HCT116 (cell line): ENCODE results near the gene KRT79. TPM values are rescaled to one million over a fixed set of nuclear protein-coding genes. Genes with fewer than 3 reads are reported as not detected.

ENCODE experiments used
- ATAC-seq: fragments of 200-7000 bp; cut with Tn5 transposase; 2 replicates; pipeline ENCODE4 v1.9.1; 2020; ENCODE audit warnings: mild to moderate bottlenecking, moderate library complexity
- BruUV-seq: library from RNA; stranded (reverse); fragments of 400-500 nt; replicated peaks from 2 replicates; lab custom pipeline; 2021; lab: Mats Ljungman, UMichigan
- CTCF ChIA-PET: fragments of 300-600 bp; sonication (Branson Sonifier 250); formaldehyde crosslinking; loops from one replicate; lab custom pipeline; 2021; ENCODE audit warnings: antibody characterized with exemption; lab: Charles Lee
- POLR2A ChIA-PET: fragments of 300-600, 350-600 bp; sonication (Branson Sonifier 250); formaldehyde crosslinking; loops from one replicate; lab custom pipeline; 2021; ENCODE audit warnings: antibody characterized with exemption; lab: Charles Lee
- RAD21 ChIA-PET, 2 experiments: fragments of 300-600 bp; sonication (Branson Sonifier 250); formaldehyde crosslinking; loops; one replicate each; lab custom pipeline; 2023; ENCODE audit warnings: low total read pairs in 2 of 2; ENCODE audit not compliant: uncharacterized antibody in 2 of 2, unreplicated experiment in 2 of 2, low non-redundant PET in 1 of 2; lab: Charles Lee
- DNase-seq: peaks from one replicate; pipeline ENCODE4 v3.0.0-alpha.2; 2010; ENCODE audit warnings: low read depth, low spot score
- H2AFZ ChIP-seq: fragments of 200-600 bp; shearing (Covaris generic), sonication (generic); 2 replicates; pipeline ENCODE4 v1.6.1; 2017; ENCODE audit warnings: low read depth, mixed run types, mixed read lengths, antibody characterized with exemption, low read length; ENCODE audit not compliant: poor library complexity, severe bottlenecking
- H3K27ac ChIP-seq: 2 replicates; pipeline ENCODE4 v1.5.1; 2012; ENCODE audit warnings: low read depth, low read length
- H3K27me3 ChIP-seq: fragments of 200-600 bp; sonication (generic); 2 replicates; pipeline ENCODE4 v1.6.1; 2016; ENCODE audit warnings: mixed run types, low read length, mixed read lengths; ENCODE audit not compliant: insufficient read depth
- H3K36me3 ChIP-seq, 2 experiments: fragments of 200-500 bp in 1 of 2; fragments of 200-600 bp in 1 of 2; sonication (Bioruptor generic) in 1 of 2; sonication (generic) in 1 of 2; 2 replicates each; pipeline versions ENCODE4 v1.5.1 to v1.6.1; 2014 to 2016; ENCODE audit warnings: low read length in 2 of 2, inconsistent platforms in 1 of 2, mixed read lengths in 1 of 2, mixed run types in 1 of 2; ENCODE audit not compliant: insufficient read depth in 2 of 2, control insufficient read depth in 1 of 2
- H3K4me1 ChIP-seq, 2 experiments: fragments of 200-600 bp in 1 of 2; sonication (generic) in 1 of 2; 2 replicates each; pipeline versions ENCODE4 v1.5.1 to v1.6.1; 2012 to 2017; ENCODE audit warnings: low read length in 2 of 2, inconsistent platforms in 1 of 2, mild to moderate bottlenecking in 1 of 2, mixed read lengths in 1 of 2, mixed run types in 1 of 2, moderate library complexity in 1 of 2; ENCODE audit not compliant: insufficient read depth in 2 of 2, control insufficient read depth in 1 of 2
- H3K4me2 ChIP-seq: fragments of 200-600 bp; sonication (generic); 2 replicates; pipeline ENCODE4 v1.6.1; 2017; ENCODE audit warnings: mixed run types, low read length, mixed read lengths
- H3K4me3 ChIP-seq, 2 experiments: fragments of 200-600 bp in 1 of 2; sonication (generic) in 1 of 2; replicated peaks in 1 of 2; 2 replicates each; pipeline ENCODE4 v1.5.1; 2011 to 2016; ENCODE audit warnings: low read length in 2 of 2, control low read depth in 1 of 2, low read depth in 1 of 2, mild to moderate bottlenecking in 1 of 2, mixed read lengths in 1 of 2, mixed run types in 1 of 2
- H3K79me2 ChIP-seq: fragments of 200-600 bp; sonication (generic); 2 replicates; pipeline ENCODE4 v1.6.1; 2017; ENCODE audit warnings: mild to moderate bottlenecking, mixed run types, low read length, moderate library complexity, mixed read lengths; ENCODE audit not compliant: insufficient read depth
- H3K9ac ChIP-seq: fragments of 200-600 bp; sonication (generic); 2 replicates; pipeline ENCODE4 v1.6.1; 2016; ENCODE audit warnings: low read length, mixed read lengths
- H3K9me2 ChIP-seq: fragments of 200-600 bp; sonication (generic), shearing (Covaris generic); 2 replicates; pipeline ENCODE4 v1.6.1; 2017; ENCODE audit warnings: mixed run types, mild to moderate bottlenecking, moderate library complexity; ENCODE audit not compliant: insufficient read depth
- H3K9me3 ChIP-seq, 2 experiments: fragments of 200-500 bp in 1 of 2; fragments of 200-600 bp in 1 of 2; sonication (Bioruptor generic) in 1 of 2; sonication (generic) in 1 of 2; 2 replicates each; pipeline ENCODE4 v1.6.1; 2014 to 2017; ENCODE audit warnings: low read length in 2 of 2, mixed read lengths in 2 of 2, inconsistent platforms in 1 of 2, low read depth in 1 of 2, mild to moderate bottlenecking in 1 of 2, mixed run types in 1 of 2, moderate library complexity in 1 of 2; ENCODE audit not compliant: control insufficient read depth in 1 of 2, insufficient read depth in 1 of 2
- H4K20me1 ChIP-seq: fragments of 200-600 bp; sonication (generic), shearing (Covaris generic); 2 replicates; pipeline ENCODE4 v1.6.1; 2017; ENCODE audit warnings: mixed run types, mild to moderate bottlenecking, moderate library complexity; ENCODE audit not compliant: insufficient read depth
- EGR1 ChIP-seq: IDR thresholded peaks from 2 replicates; pipeline ENCODE4 v1.6.1; 2012; ENCODE audit warnings: low read depth
- ELF1 ChIP-seq: IDR thresholded peaks from 2 replicates; pipeline ENCODE4 v1.6.1; 2012; ENCODE audit warnings: low read depth, borderline replicate concordance
- EZH2 ChIP-seq: fragments of 200-600 bp; sonication (generic); IDR thresholded peaks from 2 replicates; pipeline ENCODE4 v1.6.1; 2017; ENCODE audit warnings: antibody characterized with exemption, mixed run types
- EZH2phosphoT487 ChIP-seq: fragments of 200-600 bp; IDR thresholded peaks from 2 replicates; pipeline ENCODE4 v1.6.1; 2018; ENCODE audit warnings: antibody characterized with exemption, borderline replicate concordance
- JUND ChIP-seq: IDR thresholded peaks from 2 replicates; pipeline ENCODE4 v1.6.1; 2012
- POLR2AphosphoS5 ChIP-seq: IDR thresholded peaks from 2 replicates; pipeline ENCODE4 v1.6.1; 2011; ENCODE audit warnings: mild to moderate bottlenecking, low read depth, low read length, moderate library complexity
- RAD21 ChIP-seq: IDR thresholded peaks from 2 replicates; pipeline ENCODE4 v1.6.1; 2012; ENCODE audit warnings: low read depth, mild to moderate bottlenecking
- TCF7L2 ChIP-seq: IDR thresholded peaks from 2 replicates; pipeline ENCODE4 v1.7.0; 2011; ENCODE audit warnings: borderline replicate concordance, inconsistent platforms; ENCODE audit not compliant: insufficient read depth, insufficient read length; ENCODE audit errors: extremely low read depth
- YY1 ChIP-seq: IDR thresholded peaks from 2 replicates; pipeline ENCODE4 v1.6.1; 2011; ENCODE audit warnings: low read length, low read depth, moderate library complexity, mild to moderate bottlenecking; ENCODE audit not compliant: insufficient replicate concordance; ENCODE audit errors: extremely low read depth
- ZFX ChIP-seq: fragments of 450-650 bp; IDR thresholded peaks from 2 replicates; pipeline ENCODE4 v1.6.1; 2017
- ZNF274 ChIP-seq: fragments of 200-500 bp; sonication (Bioruptor generic); IDR thresholded peaks from 2 replicates; pipeline ENCODE4 v1.6.1; 2014; ENCODE audit warnings: mild to moderate bottlenecking, low read depth, low read length, inconsistent platforms
- intact Hi-C: fragments of 100-400 bp; cut with micrococcal nuclease; formaldehyde crosslinking; loops from 2 replicates; pipeline ENCODE4 v1.10.0; 2022
- total RNA-seq: library from RNA; stranded (reverse); gene quantifications from one replicate; pipeline ENCODE4 v1.2.1, GENCODE V29; 2021; ENCODE audit not compliant: unreplicated experiment
- TF ChIP-seq, protein P1 (sequence below): IDR thresholded peaks from 2 replicates; pipeline ENCODE4 v1.6.1; 2011; ENCODE audit warnings: mild to moderate bottlenecking, low read length, moderate library complexity; ENCODE audit not compliant: insufficient replicate concordance; ENCODE audit errors: extremely low read depth
- TF ChIP-seq, protein P2 (sequence below): IDR thresholded peaks from 2 replicates; pipeline ENCODE4 v1.6.1; 2012

Gene KRT79
- total RNA-seq, 1 experiment from 2014 or later = not detected

DNA sequence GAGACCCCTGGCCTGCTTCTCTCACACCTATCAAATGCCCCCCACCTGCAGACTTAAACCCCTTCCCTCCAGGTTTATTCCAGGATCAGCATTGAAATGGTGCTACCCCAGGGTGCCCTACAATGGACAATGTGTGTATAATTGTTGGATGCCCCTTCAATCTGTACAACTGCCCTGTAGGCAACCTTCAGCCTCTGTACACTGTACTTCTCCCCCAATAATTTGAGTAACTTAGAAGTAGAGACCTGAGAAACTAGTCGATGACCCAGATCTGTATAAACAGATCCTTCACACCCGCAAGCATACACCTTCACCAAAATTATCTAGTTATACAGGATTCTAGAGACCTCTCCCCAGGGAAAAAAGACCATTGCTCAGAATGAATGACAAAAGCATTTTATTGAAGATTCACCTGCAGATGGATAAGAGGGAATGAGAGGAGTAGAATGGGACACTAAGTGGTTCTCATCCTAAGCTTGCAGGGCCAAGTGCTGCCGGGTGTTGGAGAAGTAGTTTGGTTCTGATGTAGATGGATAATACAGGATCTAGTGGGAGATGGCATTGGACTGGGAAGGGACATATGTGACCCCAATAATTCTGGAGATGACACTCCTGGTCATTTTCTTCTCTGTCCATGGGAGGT, 27.8 kb downstream of the KRT79 start:
- no peak overlapping the region for H3K27ac ChIP-seq
- no peak for TF ChIP-seq JUND
- TF ChIP-seq, all 23 proteins: peak for 0
- no peaks in the 10 kb centered on the region for H3K9me3 ChIP-seq
- H3K4me3 ChIP-seq = no peak overlapping the region
- no peak overlapping the region for H2AFZ ChIP-seq
- BruUV-seq = no TSS peak
- H3K36me3 ChIP-seq = no peaks in the 10 kb centered on the region
- intact Hi-C loops = no loop called here
- ChIA-PET CTCF (no interaction called here), POLR2A (no interaction called here), RAD21 (no interaction called here)
- no peaks in the 10 kb centered on the region for H4K20me1 ChIP-seq
- H3K9me2 ChIP-seq = no peaks in the 10 kb centered on the region
- ATAC-seq = no peak
- H3K9ac ChIP-seq = no peak overlapping the region
- H3K4me2 ChIP-seq = no peak overlapping the region
- DNase-seq = no peak
- peaks cover 0 to 6% of the 10 kb centered on the region in 2 experiments; a peak in 2 of 4 replicates for H3K4me1 ChIP-seq
- no peaks in the 10 kb centered on the region for H3K79me2 ChIP-seq
- peaks cover 10% of the 10 kb centered on the region; the same call in 1 of the 2 replicates for H3K27me3 ChIP-seq

GRCh38 chr12:52805739-52806138, 28.4 kb downstream of the KRT79 start:
- intact Hi-C loops = no loop called here
- no TSS peak for BruUV-seq
- no peak overlapping the region for H3K4me3 ChIP-seq
- no peaks in the 10 kb centered on the region for H3K79me2 ChIP-seq
- no peaks in the 10 kb centered on the region for H4K20me1 ChIP-seq
- TF ChIP-seq ELF1 (no peak), EGR1 (no peak), TCF7L2 (no peak), YY1 (no peak), EZH2 (no peak), JUND (no peak), RAD21 (no peak), ZFX (no peak), POLR2AphosphoS5 (no peak), EZH2phosphoT487 (no peak), ZNF274 (no peak)
- TF ChIP-seq, protein P1, sequence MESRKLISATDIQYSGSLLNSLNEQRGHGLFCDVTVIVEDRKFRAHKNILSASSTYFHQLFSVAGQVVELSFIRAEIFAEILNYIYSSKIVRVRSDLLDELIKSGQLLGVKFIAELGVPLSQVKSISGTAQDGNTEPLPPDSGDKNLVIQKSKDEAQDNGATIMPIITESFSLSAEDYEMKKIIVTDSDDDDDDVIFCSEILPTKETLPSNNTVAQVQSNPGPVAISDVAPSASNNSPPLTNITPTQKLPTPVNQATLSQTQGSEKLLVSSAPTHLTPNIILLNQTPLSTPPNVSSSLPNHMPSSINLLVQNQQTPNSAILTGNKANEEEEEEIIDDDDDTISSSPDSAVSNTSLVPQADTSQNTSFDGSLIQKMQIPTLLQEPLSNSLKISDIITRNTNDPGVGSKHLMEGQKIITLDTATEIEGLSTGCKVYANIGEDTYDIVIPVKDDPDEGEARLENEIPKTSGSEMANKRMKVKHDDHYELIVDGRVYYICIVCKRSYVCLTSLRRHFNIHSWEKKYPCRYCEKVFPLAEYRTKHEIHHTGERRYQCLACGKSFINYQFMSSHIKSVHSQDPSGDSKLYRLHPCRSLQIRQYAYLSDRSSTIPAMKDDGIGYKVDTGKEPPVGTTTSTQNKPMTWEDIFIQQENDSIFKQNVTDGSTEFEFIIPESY = no peak
- TF ChIP-seq, protein P2, sequence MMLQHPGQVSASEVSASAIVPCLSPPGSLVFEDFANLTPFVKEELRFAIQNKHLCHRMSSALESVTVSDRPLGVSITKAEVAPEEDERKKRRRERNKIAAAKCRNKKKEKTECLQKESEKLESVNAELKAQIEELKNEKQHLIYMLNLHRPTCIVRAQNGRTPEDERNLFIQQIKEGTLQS = no peak
- H3K4me1 ChIP-seq = peaks cover 0 to 6% of the 10 kb centered on the region in 2 experiments; a peak in 2 of 4 replicates
- CTCF ChIA-PET = no interaction called here
- no peak overlapping the region for H3K9ac ChIP-seq
- H3K27me3 ChIP-seq = peaks cover 10% of the 10 kb centered on the region; the same call in 1 of the 2 replicates
- POLR2A ChIA-PET = no interaction called here
- no peak for DNase-seq
- H3K27ac ChIP-seq = no peak overlapping the region
- ATAC-seq = no peak
- H3K9me2 ChIP-seq = no peaks in the 10 kb centered on the region
- no peaks in the 10 kb centered on the region for H3K36me3 ChIP-seq
- no peaks in the 10 kb centered on the region for H3K9me3 ChIP-seq
- no peak overlapping the region for H3K4me2 ChIP-seq
- no peak overlapping the region for H2AFZ ChIP-seq
- RAD21 ChIA-PET = no interaction called here
